ENCODE results near the gene TPTE2. TPM values are rescaled to one million over a fixed set of nuclear protein-coding genes. Genes with fewer than 3 reads are reported as not detected.
"Not testable (repeated sequence)": the region's sequence is repeated elsewhere in the genome, so short reads cannot be mapped to it uniquely, and the experiment has no call there.

The TPTE2 gene
- total RNA-seq, result under 1 TPM in 2 of 8 experiments, not detected in 6; 0.13 to 0.58 TPM

- ATAC-seq (replicated peaks in 6 of 8), result not testable (repeated sequence)
Measured at GRCh38 chr13:19561127-19561582, at the start of gene TPTE2. TPTE2 (minus strand) TSS chr13:19561532; CDS start chr13:19503234, 58,298 bp downstream.

GRCh38 chr13:19607523-19608078, 46.3 kb upstream of the TPTE2 start:
- in situ Hi-C loops (cut with MboI; ENCODE audit: low pct_unique_long_range_greater_than_20kb in 2 of 9, low sequenced_read_pairs in 9 of 9, unreplicated experiment in 9 of 9), result no loop called here
- 85 to 100% (median 96%) methylated on average over 2 to 10 of the region's 10 CpGs for WGBS, 10 experiments
- Histone ChIP-seq H3K27ac (no peak overlapping the region), H3K4me1 (replicated peaks in 1 of 2) (peaks cover 0 to 5% of the 10 kb centered on the region in 2 donors), H3K4me3 (no peak overlapping the region)
- ATAC-seq (replicated peaks in 6 of 8), result no peak

More at GRCh38 chr13:19561127-19561582, at the start of gene TPTE2:
- H3K27ac ChIP-seq; H3K4me3 ChIP-seq; H3K4me1 ChIP-seq (replicated peaks in 1 of 2); in situ Hi-C loops (cut with MboI; ENCODE audit: low pct_unique_long_range_greater_than_20kb in 2 of 9, low sequenced_read_pairs in 9 of 9, unreplicated experiment in 9 of 9): not testable (repeated sequence)
- WGBS, 10 experiments, result 93% methylated on average over 9 of the region's 32 CpGs; no CpG with 5 or more reads in 9 of the 10 experiments

DNA sequence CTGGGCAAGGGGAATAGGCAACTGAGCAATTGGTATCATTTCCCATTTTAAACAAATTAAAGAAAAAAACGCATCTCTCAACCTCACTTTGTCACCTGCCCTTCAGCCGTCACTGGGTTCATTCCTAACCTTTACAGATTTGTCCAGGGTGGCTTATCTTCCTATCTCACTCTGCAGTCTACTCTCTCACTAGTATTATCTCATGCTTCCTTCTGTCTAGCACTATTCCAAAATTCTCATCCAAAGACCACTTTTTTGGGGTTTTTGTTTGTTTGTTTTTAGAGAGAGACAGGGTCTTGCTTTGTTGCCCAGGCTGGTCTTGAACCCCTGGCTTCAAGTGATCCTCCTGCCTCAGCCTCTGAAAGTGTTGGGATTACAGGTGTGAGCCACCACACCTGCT, 45.4 kb upstream of the TPTE2 start:
- Histone ChIP-seq H3K4me1 (replicated peaks in 1 of 2) (peaks cover 0 to 6% of the 10 kb centered on the region in 2 donors), H3K27ac (no peak overlapping the region), H3K4me3 (no peak overlapping the region)
- no peak for ATAC-seq (replicated peaks in 6 of 8)
- WGBS, 10 experiments, result 86 to 100% (median 100%) methylated on average over 1 to 2 of the region's 2 CpGs; no CpG with 5 or more reads in 1 of the 10 experiments
- in situ Hi-C loops (cut with MboI; ENCODE audit: low pct_unique_long_range_greater_than_20kb in 2 of 9, low sequenced_read_pairs in 9 of 9, unreplicated experiment in 9 of 9), result no loop called here

DNA sequence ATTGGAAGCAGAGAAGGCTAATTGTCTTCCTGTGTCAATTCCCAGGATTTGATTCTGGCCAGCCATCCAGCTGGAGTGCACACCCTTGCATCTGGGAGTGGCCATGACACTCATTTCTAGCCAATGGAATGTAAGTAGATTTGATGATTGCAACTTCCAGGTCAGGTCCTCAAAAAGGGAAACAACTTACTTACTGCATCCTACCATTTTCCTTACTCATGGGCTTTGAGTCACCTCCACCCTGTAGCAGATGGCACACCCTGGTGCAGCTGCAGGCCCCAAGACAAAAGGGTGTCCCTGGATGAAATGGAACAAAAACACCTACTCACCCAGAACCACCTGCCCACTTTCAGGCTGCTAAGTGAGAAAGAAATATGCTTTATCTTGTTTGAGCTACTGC, 44.8 kb upstream of the TPTE2 start:
- Histone ChIP-seq H3K4me1 (replicated peaks in 1 of 2) (peaks cover 0 to 6% of the 10 kb centered on the region in 2 donors), H3K4me3 (no peak overlapping the region), H3K27ac (no peak overlapping the region)
- in situ Hi-C loops (cut with MboI; ENCODE audit: low pct_unique_long_range_greater_than_20kb in 2 of 9, low sequenced_read_pairs in 9 of 9, unreplicated experiment in 9 of 9), result no loop called here
- ATAC-seq (replicated peaks in 6 of 8), result peak in 2 of 8 experiments; percentile 13 to 56

DNA sequence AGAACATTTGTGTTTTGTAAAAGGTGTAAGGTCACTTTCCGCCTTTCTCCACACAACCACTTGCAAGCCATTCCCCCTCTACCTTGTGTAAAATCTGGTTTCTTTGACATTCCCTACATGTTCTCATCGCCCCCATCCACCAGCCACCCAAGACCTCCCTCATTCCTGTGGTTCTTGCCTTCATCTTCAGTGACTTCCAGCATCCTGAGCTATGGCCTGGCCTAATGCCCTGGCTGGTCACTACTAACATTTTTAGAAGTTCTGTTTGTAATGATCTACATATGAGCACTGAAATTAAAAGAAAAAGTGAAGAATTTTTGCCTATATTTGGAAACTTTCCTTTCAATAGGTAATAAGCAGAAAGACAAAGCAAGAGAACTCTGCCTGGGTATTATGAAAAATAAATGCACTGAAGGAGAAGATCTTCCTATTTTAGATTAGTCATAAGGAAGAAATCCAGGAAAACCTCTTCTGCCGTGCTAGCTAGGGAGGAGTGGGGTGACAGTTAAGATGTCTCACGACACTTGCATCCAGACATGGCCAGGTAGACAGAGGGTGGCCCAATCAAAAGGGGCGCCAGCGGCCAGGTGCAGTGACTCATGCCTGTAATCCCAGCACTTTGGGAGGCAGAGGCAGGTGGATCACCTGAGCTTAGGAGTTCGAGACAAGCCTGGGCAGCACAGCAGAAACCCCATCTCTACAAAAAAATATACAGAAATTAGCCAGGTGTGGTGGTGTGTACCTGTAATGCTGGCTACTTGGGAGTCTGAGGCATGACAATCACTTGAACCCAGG, 44.0 kb upstream of the TPTE2 start:
- 44 to 100% (median 91%) methylated on average over 1 to 7 of the region's 7 CpGs for WGBS, 10 experiments
- Histone ChIP-seq H3K4me1 (replicated peaks in 1 of 2) (peaks cover 0 to 6% of the 10 kb centered on the region in 2 donors), H3K27ac (no peak overlapping the region), H3K4me3 (no peak overlapping the region)
- in situ Hi-C loops (cut with MboI; ENCODE audit: low pct_unique_long_range_greater_than_20kb in 2 of 9, low sequenced_read_pairs in 9 of 9, unreplicated experiment in 9 of 9), result no loop called here
- no peak for ATAC-seq (replicated peaks in 6 of 8)

GRCh38 chr13:19604306-19604705, 43.0 kb upstream of the TPTE2 start:
- Histone ChIP-seq H3K4me1 (replicated peaks in 1 of 2) (peaks cover 0 to 6% of the 10 kb centered on the region in 2 donors), H3K27ac (no peak overlapping the region), H3K4me3 (no peak overlapping the region)
- no peak for ATAC-seq (replicated peaks in 6 of 8)
- 20 to 93% (median 63%) methylated on average over 1 to 6 of the region's 6 CpGs; no CpG with 5 or more reads in 2 of the 10 experiments for WGBS, 10 experiments
- in situ Hi-C loops (cut with MboI; ENCODE audit: low pct_unique_long_range_greater_than_20kb in 2 of 9, low sequenced_read_pairs in 9 of 9, unreplicated experiment in 9 of 9), result no loop called here

GRCh38 chr13:19601749-19602725, 40.7 kb upstream of the TPTE2 start:
- Histone ChIP-seq H3K4me1 (replicated peaks in 1 of 2) (peaks cover 0 to 6% of the 10 kb centered on the region in 2 donors), H3K27ac (no peak overlapping the region), H3K4me3 (peak overlapping the region; percentile 41 to 59 (median 48))
- ATAC-seq (replicated peaks in 6 of 8), result peak; percentile 75 to 93 (median 89)
- WGBS, 10 experiments, result 0 to 20% (median 6%) methylated on average over 1 to 16 of the region's 108 CpGs; no CpG with 5 or more reads in 3 of the 10 experiments
- in situ Hi-C loops (cut with MboI; ENCODE audit: low pct_unique_long_range_greater_than_20kb in 2 of 9, low sequenced_read_pairs in 9 of 9, unreplicated experiment in 9 of 9), result no loop called here

GRCh38 chr13:19597523-19597922, 36.2 kb upstream of the TPTE2 start:
- Histone ChIP-seq H3K4me1 (replicated peaks in 1 of 2) (peaks cover 0 to 2% of the 10 kb centered on the region in 2 donors), H3K4me3 (no peak overlapping the region), H3K27ac (no peak overlapping the region)
- ATAC-seq (replicated peaks in 6 of 8), result peak in 2 of 8 experiments; percentile 30 to 37
- in situ Hi-C loops (cut with MboI; ENCODE audit: low pct_unique_long_range_greater_than_20kb in 2 of 9, low sequenced_read_pairs in 9 of 9, unreplicated experiment in 9 of 9), result loop anchor here in 1 of 9 experiments (25.0 kb wide), 1 partner anchor 110 kb away; no protein-coding TSS in a partner anchor
- WGBS, 10 experiments, result 0 to 72% (median 29%) methylated on average over 1 to 4 of the region's 5 CpGs; no CpG with 5 or more reads in 2 of the 10 experiments

DNA sequence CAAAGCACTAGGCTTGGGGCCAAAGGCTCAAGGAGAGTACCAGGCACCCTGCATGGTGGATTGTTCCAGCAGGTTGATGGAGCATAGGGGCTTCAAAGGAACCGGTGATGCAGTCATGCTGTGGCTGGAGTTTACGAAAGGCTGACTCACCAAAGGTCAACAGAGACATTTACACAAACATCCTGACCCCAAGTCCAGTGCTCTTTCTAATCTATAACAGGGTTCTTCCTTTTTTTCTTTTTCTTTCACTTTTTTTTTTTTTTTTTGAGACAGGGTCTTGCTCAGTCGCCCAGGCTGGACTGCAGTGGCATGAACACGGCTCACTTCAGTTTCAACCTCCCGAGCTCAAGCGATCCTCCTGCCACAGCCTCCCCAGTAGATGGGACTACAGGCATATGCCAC, 35.6 kb upstream of the TPTE2 start:
- ATAC-seq (replicated peaks in 6 of 8), result no peak
- peaks cover 0 to 2% of the 10 kb centered on the region in 2 donors for H3K4me1 ChIP-seq (replicated peaks in 1 of 2)
- in situ Hi-C loops (cut with MboI; ENCODE audit: low pct_unique_long_range_greater_than_20kb in 2 of 9, low sequenced_read_pairs in 9 of 9, unreplicated experiment in 9 of 9), result loop anchor here in 1 of 9 experiments (25.0 kb wide), 1 partner anchor 110 kb away; no protein-coding TSS in a partner anchor
- no peak overlapping the region for H3K27ac ChIP-seq
- 29 to 100% (median 71%) methylated on average over 1 to 5 of the region's 6 CpGs; no CpG with 5 or more reads in 2 of the 10 experiments for WGBS, 10 experiments
- no peak overlapping the region for H3K4me3 ChIP-seq

GRCh38 chr13:19596086-19596485, 34.8 kb upstream of the TPTE2 start:
- no peak for ATAC-seq (replicated peaks in 6 of 8)
- Histone ChIP-seq H3K4me3 (no peak overlapping the region), H3K27ac (no peak overlapping the region), H3K4me1 (replicated peaks in 1 of 2) (peaks cover 0 to 2% of the 10 kb centered on the region in 2 donors)
- in situ Hi-C loops (cut with MboI; ENCODE audit: low pct_unique_long_range_greater_than_20kb in 2 of 9, low sequenced_read_pairs in 9 of 9, unreplicated experiment in 9 of 9), result loop anchor here in 1 of 9 experiments (25.0 kb wide), 1 partner anchor 109 kb away; no protein-coding TSS in a partner anchor
- 71 to 95% (median 83%) methylated on average over 1 to 3 of the region's 3 CpGs; no CpG with 5 or more reads in 5 of the 10 experiments for WGBS, 10 experiments

DNA sequence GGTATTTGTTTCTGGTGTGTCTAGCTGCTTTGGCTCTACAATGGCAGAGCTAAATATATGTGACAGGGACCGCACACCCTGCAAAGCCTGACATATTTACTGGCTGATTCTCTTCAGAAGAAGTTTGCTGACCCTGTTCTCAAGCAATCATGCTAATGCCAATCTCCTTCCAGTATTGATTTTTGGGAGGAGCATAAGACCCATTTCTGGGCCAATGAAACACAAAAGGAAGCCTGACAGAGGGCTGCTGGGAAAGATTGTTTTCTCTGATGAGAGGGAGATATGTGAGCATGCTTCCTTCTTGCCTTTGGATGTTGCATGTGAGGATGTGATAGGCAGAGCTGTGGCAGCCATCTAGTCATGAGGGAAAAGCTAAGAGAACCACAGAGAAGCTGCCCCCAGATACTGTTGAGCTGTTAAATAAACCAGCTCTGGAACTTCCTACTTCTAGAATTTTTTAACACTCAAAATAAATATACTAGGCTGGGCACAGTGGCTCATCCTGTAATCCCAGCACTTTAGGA, 31.4 kb upstream of the TPTE2 start:
- WGBS, 10 experiments, result 60 to 100% (median 67%) methylated on average over 1 of the region's 1 CpG; no CpG with 5 or more reads in 6 of the 10 experiments
- ATAC-seq (replicated peaks in 6 of 8), result peak in 1 of 8 experiments; percentile 31

DNA sequence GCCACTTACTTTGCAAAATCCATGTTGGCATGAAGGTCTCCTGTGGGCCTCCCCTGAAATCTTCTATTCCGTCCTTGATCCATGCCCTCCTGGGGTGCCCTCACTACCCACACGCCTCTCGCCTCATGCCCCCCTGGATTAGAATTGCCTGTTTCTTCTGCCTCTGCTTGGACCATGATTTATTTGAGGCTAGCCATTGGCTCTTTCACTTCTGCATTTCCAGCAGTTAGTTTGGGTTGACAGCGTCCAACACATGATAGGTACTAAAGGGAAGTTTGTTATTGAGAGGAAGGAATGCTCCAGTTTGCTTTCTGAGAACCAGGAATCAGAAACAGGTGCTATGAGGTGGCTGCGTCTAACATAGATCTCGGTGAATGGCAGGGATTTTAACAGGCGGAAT, 30.5 kb upstream of the TPTE2 start:
- WGBS, 10 experiments, result 0 to 90% (median 66%) methylated on average over 1 to 7 of the region's 7 CpGs; no CpG with 5 or more reads in 2 of the 10 experiments

More for the DNA sequence above, 31.4 kb upstream of the TPTE2 start:
- Histone ChIP-seq H3K27ac (no peak overlapping the region), H3K4me3 (no peak overlapping the region), H3K4me1 (replicated peaks in 1 of 2) (peaks cover 0 to 2% of the 10 kb centered on the region in 2 donors)
- in situ Hi-C loops (cut with MboI; ENCODE audit: low pct_unique_long_range_greater_than_20kb in 2 of 9, low sequenced_read_pairs in 9 of 9, unreplicated experiment in 9 of 9), result loop anchor here in 1 of 9 experiments (25.0 kb wide), 1 partner anchor 105 kb away; no protein-coding TSS in a partner anchor

More for the DNA sequence above, 30.5 kb upstream of the TPTE2 start:
- no peak overlapping the region for H3K4me3 ChIP-seq
- in situ Hi-C loops (cut with MboI; ENCODE audit: low pct_unique_long_range_greater_than_20kb in 2 of 9, low sequenced_read_pairs in 9 of 9, unreplicated experiment in 9 of 9), result loop anchor here in 1 of 9 experiments (25.0 kb wide), 1 partner anchor 105 kb away; no protein-coding TSS in a partner anchor
- no peak for ATAC-seq (replicated peaks in 6 of 8)
- H3K27ac ChIP-seq, result no peak overlapping the region
- peaks cover 0 to 2% of the 10 kb centered on the region in 2 donors for H3K4me1 ChIP-seq (replicated peaks in 1 of 2)

Data from motor neuron (in vitro differentiated cells).